GOT3 (cell line): ENCODE results near the gene FANCB.

Source experiments
- DNase-seq: peaks from one replicate; lab custom pipeline; 2025; ENCODE audit warnings: mixed read lengths; lab: John Stamatoyannopoulos, UW

Gene FANCB

GRCh38 chrX:14832586-14832985 lies 40.3 kb downstream of the FANCB start:
- DNase-seq = no peak

- DNase-seq = no peak
Observed at GRCh38 chrX:14832151-14832550, 40.7 kb downstream of the FANCB start.

- DNase-seq = no peak
Observed at GRCh38 chrX:14829643-14830042, 43.2 kb downstream of the FANCB start.

GRCh38 chrX:14826319-14826718 lies 46.5 kb downstream of the FANCB start:
- no peak for DNase-seq

- no peak for DNase-seq
Observed at GRCh38 chrX:14825851-14826250, 47.0 kb downstream of the FANCB start.

- no peak for DNase-seq
Observed at GRCh38 chrX:14819769-14820168, 53.1 kb downstream of the FANCB start.

- no peak for DNase-seq
Observed at GRCh38 chrX:14817571-14817970, 55.3 kb downstream of the FANCB start.

GRCh38 chrX:14802943-14803710 lies 69.7 kb downstream of the FANCB start:
- DNase-seq = no peak

- no peak for DNase-seq
Observed at GRCh38 chrX:14801136-14801535, 71.7 kb downstream of the FANCB start.

- no peak for DNase-seq
Observed at GRCh38 chrX:14798805-14799397, 74.0 kb downstream of the FANCB start.
